GM10847 (cell line): ENCODE data around the gene FAM131B.

Experiments used
- POLR2A ChIP-seq: IDR thresholded peaks from 2 replicates; pipeline ENCODE4 v1.6.1; 2011; ENCODE audit not compliant: insufficient read length; ENCODE audit errors: extremely low read depth

The FAM131B gene

DNA sequence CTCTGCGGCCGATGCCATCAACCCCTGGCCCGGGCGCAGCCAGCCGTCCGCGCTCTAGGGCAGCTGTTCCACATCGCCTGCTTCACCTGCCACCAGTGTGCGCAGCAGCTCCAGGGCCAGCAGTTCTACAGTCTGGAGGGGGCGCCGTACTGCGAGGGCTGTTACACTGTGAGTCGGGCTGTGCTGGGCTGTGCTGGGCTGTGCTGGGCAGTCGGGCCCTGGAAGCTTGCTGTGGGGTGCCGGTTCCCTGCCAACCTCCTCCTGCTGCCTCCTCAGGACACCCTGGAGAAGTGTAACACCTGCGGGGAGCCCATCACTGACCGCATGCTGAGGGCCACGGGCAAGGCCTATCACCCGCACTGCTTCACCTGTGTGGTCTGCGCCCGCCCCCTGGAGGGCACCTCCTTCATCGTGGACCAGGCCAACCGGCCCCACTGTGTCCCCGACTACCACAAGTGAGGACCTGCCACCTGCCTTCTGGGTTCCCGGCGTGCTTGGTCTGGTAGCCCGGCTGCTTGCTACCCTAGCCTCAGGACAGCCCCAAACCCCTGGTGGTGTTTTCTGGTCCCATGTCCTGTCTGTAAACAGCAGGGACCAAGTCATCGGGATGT, 26.1 kb upstream of the FAM131B start:
- no peak for TF ChIP-seq POLR2A

DNA sequence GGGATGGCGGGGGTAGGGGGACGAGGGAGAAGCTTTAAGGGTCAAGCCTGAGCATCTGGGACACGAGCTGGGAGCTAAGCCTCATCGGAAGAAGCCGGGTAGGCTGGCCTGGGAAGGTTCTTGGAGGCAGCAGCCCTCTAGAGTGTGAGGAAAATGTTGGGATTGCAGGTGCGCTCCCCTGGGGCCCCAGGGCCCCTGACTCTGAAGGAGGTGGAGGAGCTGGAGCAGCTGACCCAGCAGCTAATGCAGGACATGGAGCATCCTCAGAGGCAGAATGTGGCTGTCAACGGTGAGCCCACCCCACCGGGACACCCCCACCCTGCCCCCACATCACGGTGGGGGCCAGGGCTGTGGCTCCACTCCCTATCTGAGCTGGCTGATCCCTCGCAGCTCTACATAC, 25.5 kb upstream of the FAM131B start:
- no peak for TF ChIP-seq POLR2A

DNA sequence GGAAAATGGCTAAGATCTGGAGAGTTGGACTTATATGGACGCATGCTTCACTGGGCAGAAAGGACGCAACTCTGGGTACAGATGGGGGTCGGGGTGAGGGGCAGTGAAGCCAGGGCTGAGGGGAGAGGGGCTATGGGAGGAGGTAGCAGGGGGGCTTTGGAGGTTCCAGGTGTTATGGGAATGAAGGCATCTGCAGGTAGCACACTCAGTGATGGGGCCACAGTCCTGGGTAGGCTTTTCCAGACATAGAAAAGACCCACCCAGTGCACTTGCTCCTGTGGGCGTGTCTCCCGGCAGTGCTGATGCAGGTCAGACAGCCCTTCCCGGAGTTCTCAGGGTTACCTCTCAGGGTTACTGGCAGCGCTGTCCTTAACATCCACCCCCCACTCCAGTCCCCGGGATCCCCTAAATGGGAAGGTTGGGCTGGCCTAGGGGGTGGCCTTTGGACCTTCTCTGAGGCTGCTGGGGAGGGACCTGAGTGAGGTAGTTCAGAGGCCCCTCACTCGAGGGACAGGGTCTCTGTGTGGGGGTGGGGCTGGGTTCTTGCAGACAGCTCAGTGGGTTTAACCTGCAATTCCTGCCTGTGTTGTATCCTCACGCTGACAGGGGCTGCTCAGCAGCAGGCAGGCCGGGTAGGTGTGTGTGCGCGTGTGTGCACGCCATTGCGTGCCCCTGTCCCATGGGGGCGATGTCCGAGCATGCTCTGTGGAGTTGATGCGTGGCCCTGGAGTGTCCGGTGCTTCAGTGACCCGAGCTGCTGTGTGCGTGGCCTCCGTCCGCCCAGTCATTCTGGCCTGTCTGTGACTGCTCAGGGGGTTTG, 24.9 kb upstream of the FAM131B start:
- TF ChIP-seq POLR2A, result no peak

DNA sequence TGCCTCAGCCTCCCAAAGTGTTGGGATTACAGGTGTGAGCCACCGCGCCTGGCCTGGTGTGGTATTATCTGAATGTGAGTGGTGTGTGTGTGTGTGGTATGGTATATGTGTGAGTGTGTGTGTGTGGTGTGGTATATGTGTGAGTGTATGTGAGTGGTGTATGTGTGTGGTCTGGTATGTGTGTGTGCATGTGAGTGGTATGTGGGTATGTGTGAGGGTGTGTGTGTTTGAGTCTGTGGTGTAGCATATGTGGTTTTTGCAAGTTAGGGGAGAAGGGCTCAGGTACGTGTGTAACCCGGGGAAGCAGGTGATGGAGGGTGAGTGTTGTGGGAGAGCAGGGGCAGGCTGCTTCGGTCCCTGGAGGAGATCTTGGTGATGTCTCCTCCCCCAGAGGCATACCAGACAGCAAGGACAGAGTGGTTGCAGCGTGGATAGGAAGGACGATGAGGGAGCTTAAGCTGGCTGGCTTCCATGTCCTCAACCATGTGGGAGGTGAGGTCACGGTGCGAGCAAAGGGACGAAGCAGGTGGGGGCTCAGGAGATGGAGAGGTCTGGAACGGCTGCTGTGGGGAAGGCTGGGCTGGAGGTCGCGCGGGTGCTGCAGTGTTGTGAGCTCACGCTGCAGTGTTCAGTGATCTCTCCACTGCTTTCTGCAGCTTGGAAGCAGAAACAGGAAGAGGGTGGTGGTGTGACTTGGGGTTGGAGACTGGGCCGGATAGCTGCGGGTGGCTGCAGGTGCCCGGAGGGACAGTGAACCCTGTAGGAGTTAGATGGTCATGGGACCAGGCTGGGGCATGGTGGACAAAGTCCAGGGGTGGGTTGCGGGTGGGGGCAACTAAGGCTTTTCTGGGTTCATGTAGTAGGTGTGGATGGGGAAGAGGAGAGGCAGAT, 23.6 kb upstream of the FAM131B start:
- TF ChIP-seq POLR2A, result no peak

DNA sequence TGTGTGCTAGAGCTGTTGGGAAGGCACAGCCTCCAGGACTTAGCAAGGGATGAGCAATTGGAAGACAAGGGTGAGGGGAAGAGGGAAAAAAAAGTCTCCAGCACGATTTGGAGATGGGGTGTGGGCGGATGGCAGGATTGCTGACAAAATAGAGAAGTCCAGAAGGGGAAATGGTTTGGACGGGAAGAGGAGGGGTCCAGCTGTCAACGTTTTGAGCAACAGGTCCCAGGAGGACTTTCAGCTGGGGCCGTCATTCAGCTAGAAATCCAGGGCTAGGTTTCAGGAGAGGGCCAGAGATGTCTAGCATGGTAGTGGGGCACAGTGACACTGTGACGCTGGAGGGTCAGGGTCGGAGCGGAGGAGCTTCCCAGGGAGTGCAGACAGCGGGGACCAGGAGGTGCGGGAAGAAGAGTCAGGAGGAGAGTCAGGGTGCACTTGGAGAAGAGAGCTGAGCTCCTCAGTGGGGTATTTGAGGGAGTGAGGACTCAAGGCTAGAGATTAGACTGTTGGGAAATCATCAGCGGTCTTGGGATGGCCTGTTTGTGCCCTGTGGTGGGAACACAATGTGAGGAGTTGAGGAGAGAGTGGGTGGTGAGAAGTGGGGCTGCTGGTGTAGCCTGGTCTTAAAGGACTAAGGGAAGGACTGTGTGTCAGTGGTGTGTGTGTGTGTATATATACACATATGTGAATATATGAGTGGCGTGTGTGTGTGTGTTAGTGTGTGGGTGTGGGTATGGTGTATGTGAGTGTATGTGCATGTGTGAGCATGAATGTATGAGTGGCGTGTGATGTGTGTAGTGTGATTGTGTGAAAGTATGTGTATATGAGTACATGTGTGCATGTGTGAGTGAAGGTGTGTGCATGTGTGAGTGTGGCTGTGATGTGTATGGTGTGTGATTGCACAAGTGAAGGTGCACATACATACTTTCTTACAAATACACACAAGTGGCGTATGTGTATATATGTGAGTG, 22.4 kb upstream of the FAM131B start:
- TF ChIP-seq POLR2A, result no peak

DNA sequence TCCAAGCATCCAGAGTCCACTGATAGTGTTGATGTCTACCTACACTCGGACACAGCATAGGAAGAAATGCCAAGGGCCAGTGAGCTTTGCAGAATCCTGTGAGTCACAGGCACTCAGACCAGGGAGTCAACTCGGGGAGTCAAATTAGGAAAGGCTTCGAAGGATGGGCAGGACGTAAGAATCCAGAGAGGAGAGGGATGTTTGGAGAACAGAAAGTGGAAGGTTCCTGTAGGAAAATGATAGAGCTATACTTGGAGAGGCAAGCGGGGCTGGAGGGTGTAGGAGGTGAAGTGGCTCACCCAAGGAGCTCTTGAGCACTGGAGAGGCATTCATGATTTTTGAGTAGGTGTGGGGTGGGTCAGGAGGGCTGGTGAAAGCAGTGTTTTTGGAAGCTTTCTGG, 21.6 kb upstream of the FAM131B start:
- no peak for TF ChIP-seq POLR2A

DNA sequence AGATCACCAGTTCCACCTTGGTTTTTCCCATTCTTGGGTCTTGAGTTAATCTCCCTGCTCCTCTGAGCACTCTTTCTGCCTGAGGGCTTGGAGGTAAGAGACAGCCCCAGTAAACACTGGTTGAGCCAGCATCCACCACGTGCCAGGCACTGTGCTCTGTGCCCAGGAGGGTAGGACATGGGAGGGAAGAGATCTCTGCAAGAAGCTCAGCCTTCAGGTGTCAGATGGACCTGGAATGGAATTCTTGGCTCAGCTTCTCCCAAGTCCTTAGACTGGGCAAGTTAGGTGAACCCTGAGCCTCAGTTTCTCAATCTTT, 21.1 kb upstream of the FAM131B start:
- no peak for TF ChIP-seq POLR2A

DNA sequence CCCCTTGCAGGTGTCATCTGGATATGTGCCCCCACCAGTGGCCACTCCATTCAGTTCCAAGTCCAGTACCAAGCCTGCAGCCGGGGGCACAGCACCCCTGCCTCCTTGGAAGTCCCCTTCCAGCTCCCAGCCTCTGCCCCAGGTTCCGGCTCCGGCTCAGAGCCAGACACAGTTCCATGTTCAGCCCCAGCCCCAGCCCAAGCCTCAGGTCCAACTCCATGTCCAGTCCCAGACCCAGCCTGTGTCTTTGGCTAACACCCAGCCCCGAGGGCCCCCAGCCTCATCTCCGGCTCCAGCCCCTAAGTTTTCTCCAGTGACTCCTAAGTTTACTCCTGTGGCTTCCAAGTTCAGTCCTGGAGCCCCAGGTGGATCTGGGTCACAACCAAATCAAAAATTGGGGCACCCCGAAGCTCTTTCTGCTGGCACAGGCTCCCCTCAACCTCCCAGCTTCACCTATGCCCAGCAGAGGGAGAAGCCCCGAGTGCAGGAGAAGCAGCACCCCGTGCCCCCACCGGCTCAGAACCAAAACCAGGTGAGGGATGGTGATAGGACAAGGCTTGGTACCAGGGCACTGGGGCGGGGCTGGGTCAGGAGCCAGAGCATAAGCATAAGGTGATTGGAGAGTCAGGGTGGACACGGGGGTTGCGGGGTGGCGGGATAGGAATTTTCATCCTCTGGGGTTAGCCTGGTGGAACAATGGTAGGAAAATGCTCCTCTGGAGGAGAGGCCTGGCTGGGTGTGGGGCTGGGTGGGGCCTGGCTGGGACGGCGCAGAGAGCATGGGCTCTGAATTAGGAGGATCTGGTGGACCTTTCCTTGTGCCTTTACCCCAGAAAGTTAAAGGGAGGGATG, 20.5 kb upstream of the FAM131B start:
- TF ChIP-seq POLR2A, result no peak

DNA sequence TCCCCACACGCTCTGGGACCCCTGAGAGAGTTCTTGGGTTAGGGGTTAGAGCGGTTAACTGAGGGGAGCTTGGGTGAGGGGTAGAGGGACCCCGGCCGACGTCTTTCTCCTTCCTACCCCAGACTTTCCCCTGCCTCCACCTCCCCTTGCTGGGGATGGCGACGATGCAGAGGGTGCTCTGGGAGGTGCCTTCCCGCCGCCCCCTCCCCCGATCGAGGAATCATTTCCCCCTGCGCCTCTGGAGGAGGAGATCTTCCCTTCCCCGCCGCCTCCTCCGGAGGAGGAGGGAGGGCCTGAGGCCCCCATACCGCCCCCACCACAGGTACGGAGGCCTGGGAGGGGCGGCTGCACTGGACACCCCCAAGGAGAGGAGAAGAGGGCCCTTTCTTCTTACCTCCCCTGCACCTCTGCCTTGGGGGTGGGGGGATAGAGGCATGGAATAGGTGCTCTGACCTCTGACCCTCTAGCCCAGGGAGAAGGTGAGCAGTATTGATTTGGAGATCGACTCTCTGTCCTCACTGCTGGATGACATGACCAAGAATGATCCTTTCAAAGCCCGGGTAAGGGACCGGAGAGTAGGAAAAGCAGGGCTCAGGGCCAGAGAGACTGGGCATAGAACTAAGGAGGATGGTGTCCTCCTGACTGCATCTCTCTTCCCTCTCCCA, 19.7 kb upstream of the FAM131B start:
- TF ChIP-seq POLR2A, result no peak

DNA sequence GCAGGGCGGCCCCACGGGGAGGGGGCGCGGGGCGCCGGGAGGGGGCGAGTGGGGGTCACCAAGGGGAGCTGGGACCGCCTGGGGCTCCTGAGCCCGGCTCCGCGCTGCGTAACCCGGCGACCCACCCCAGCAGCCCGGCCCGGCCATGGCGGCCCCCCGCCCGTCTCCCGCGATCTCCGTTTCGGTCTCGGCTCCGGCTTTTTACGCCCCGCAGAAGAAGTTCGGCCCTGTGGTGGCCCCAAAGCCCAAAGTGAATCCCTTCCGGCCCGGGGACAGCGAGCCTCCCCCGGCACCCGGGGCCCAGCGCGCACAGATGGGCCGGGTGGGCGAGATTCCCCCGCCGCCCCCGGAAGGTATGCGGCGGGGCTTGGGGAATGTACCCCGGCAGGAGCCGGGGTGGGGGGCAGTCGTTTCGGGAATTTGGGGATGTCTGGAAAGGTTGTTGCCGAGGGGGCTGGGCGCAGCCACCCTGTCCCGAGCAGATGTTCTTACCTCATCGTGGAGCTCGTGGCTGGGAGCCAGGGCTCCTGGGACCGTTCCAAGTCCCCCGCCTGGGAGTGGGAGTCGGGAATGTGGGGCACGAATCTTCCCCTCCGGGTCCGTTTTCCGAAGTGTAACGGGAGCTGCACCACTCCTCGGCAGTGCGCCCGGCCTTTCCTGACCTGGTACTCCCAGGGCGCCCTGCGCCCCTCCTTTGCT, 19.1 kb upstream of the FAM131B start:
- no peak for TF ChIP-seq POLR2A

DNA sequence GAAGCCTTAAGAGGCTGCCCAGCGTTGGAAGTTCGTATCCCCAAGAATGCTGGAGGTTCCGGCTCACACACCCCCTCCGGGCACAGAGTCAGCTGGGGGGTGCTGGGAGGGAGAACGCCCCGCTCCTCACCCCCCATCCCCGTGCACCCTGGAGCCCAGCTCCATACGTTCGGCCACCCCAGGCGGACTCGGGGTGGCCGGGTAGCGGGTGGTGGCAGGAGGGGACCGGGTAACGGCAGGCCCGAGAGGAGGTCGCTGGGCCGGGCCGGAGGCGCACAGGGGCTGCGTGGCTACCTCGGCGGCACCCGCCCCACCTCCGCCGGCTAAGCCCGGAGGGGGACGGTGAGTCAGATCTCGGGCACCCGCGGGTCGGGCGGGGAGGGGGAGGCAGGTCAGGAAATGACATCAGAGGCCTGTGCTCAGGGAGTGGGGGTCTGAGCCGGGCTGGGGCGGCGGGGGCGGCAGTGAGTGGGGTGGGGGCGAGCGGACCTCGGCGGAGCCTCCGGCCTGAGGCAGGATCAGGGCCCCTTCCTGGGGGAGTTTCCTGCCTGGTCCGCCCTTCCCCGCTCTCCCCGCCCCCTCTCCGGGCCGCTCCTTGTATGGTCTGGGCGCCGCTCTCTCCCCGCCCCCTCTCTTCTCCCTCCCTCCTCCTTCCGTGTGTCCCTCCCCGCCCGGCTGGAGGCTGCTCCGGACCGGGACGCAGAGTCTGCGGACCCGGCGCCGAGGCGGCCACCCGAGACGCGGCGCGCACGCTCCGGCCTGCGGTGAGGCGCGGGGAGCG, 18.3 kb upstream of the FAM131B start, which contains the start of gene ZYX:
Gene ZYX, plus strand, starts transcription at position 700 of the 781 bp plus-strand sequence. CDS start 227 bp downstream, outside the sequence.
- TF ChIP-seq POLR2A, result peak; percentile 81

DNA sequence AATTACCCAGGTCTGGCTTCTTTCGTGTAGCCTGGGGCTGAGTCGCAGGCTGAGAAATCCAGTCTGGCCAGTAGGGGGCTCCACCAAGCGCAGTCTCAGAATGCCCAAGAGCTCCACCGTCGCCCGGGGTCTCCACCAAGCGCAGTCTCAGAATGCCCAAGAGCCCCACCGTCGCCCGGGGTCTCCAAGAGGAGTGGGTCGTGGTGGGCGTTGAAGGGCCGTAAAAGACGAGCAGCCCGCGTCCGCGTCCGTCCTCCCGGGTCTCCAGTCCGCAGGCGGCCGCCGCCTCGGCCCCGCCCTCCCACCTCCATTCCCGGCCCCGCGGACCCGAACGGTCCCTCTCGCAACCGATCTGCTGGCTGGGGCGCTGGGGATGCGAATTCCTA, 17.7 kb upstream of the FAM131B start:
- no peak for TF ChIP-seq POLR2A
